Measurements from ENCODE around the gene SPSB3. TPM values are rescaled to one million over a fixed set of nuclear protein-coding genes. Genes with fewer than 3 reads are reported as not detected.

The SPSB3 gene
- total and polyA plus RNA-seq, 8 donors = 19.2 to 223 (median 39.6) TPM

DNA sequence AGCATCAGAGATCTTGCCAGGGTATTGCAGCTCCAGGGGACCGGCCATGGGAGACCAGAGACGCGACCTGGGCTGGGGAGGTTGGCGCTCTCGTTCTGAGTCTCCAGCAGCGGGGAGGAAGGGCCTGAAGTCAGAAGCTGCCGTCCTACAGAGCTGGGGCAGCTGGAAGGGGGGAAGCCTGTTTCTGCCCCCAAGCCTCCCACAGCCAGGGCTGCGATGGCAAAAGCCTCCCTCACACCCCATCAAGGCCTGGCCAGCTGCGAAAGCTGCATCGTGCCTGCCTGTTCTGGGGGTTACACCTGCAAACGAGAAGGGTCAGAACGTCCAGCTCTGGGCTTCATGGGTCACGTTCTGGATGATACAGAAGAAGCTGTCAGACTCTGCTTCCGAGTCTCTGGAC, 50.3 kb downstream of the SPSB3 start:
- H3K4me1 ChIP-seq = no peaks in the 10 kb centered on the region
- H3K4me3 ChIP-seq = no peak overlapping the region
- TF ChIP-seq, protein P1, sequence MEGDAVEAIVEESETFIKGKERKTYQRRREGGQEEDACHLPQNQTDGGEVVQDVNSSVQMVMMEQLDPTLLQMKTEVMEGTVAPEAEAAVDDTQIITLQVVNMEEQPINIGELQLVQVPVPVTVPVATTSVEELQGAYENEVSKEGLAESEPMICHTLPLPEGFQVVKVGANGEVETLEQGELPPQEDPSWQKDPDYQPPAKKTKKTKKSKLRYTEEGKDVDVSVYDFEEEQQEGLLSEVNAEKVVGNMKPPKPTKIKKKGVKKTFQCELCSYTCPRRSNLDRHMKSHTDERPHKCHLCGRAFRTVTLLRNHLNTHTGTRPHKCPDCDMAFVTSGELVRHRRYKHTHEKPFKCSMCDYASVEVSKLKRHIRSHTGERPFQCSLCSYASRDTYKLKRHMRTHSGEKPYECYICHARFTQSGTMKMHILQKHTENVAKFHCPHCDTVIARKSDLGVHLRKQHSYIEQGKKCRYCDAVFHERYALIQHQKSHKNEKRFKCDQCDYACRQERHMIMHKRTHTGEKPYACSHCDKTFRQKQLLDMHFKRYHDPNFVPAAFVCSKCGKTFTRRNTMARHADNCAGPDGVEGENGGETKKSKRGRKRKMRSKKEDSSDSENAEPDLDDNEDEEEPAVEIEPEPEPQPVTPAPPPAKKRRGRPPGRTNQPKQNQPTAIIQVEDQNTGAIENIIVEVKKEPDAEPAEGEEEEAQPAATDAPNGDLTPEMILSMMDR (IDR thresholded peaks at IDR 0.05) = no peak
- 85 to 87% methylated on average over 14 of the region's 14 CpGs for WGBS, 2 donors
- H3K27ac ChIP-seq = no peak overlapping the region
- no peaks in the 10 kb centered on the region for H3K27me3 ChIP-seq
- no peak for FAIRE-seq
- peaks cover 0 to 36% (median 3%) of the 10 kb centered on the region in 3 donors for H3K36me3 ChIP-seq
- no peak for ATAC-seq
- H3K9me3 ChIP-seq = no peaks in the 10 kb centered on the region
- intact Hi-C loops (cut with DNase I) = no loop called here
- DNase-seq = no peak

DNA sequence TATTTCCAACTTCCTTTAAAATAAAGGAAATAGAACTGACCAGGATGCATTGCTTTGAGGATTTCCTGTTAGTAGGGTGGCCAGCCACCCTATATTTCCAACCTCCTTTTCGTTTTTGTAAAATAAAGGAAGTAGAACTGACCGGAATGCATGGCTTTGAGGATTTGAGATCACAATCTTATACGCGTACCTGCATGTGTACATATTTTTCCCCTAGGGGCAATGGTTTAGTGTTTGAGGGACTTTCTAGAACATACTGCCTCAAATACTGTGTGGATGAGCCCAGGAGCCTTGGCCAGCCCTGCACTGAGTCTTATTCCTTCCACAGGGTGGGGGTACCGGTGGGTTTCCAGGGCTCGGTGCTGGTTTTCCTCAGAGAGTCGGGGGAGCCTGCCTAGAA, 50.8 kb downstream of the SPSB3 start:
- FAIRE-seq (no peak), ATAC-seq (no peak), DNase-seq (no peak)
- Histone ChIP-seq H3K27ac (no peak overlapping the region), H3K36me3 (peaks cover 0 to 36% (median 3%) of the 10 kb centered on the region in 3 donors), H3K27me3 (no peaks in the 10 kb centered on the region), H3K4me3 (no peak overlapping the region), H3K4me1 (no peaks in the 10 kb centered on the region), H3K9me3 (no peaks in the 10 kb centered on the region)
- intact Hi-C loops (cut with DNase I) = no loop called here
- 76 to 78% methylated on average over 7 of the region's 7 CpGs for WGBS, 2 donors
- TF ChIP-seq, protein P1 (IDR thresholded peaks at IDR 0.05) = no peak

DNA sequence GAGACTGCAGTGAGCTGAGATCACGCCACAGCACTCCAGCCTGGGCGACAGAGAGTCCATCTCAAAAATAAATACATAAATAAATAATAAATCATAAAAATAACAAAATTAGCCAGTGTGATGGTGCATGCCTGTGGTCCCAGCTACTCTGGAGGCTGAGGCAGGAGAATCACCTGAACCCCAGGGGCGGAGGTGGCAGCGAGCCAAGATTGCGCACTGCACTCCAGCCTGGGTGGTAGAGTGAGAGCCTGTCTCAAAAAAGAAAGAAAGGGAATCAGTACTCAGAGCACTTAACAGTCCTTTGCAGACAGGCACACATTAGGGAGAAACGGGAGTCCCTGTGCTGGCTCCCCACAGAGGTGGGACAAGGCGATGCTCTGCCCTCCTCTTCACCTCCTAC, 51.3 kb downstream of the SPSB3 start:
- FAIRE-seq = no peak

DNA sequence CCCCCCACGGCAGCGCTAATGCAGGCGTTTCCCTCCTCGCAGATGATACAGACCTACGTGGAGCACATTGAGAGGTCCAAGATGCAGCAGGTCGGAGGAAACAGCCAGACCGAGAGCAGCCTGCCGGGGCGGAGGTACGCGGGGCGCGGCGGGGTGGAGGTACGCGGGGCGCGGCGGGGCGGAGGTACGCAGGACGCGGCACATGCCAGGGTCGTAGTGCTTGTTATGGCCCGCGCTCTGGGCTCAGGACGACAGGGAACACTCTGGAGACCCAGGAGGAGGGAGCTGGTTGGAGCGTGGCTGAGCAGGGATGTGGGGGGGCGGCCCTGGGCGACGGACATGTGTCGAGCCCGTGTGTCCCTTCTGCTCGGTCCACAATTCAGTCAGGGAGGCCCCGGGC, 52.9 kb downstream of the SPSB3 start:
- intact Hi-C loops (cut with DNase I) = no loop called here

More for the DNA sequence above, 51.3 kb downstream of the SPSB3 start:
- peaks cover 0 to 36% (median 3%) of the 10 kb centered on the region in 3 donors for H3K36me3 ChIP-seq
- TF ChIP-seq, protein P1 (IDR thresholded peaks at IDR 0.05) = no peak
- H3K27ac ChIP-seq = no peak overlapping the region
- no peak for ATAC-seq
- WGBS, 2 donors = 91 to 96% methylated on average over 7 of the region's 7 CpGs
- H3K9me3 ChIP-seq = no peaks in the 10 kb centered on the region
- DNase-seq = no peak
- intact Hi-C loops (cut with DNase I) = no loop called here
- H3K4me3 ChIP-seq = no peak overlapping the region
- no peaks in the 10 kb centered on the region for H3K27me3 ChIP-seq
- H3K4me1 ChIP-seq = no peaks in the 10 kb centered on the region

DNA sequence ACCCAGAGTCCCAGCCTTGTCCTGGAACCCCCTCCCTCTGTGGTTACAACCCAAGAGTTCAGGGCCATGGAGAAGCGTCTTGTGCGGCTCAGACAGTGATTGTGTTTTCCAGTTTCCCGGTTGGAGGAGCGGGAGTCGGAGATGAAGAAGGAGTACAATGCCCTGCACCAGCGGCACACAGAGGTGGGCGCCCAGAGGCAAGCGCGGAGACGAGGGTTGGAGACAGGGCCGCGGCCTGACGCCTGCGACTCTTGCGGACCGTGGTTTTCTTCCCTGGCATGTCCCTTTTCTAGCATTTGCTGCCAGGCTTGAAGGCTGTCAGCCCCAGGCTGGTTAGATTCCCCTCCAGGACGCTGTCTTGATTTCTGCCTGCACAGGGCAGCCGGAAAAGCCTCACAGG, 53.3 kb downstream of the SPSB3 start:
- FAIRE-seq = no peak
- H3K9me3 ChIP-seq = no peaks in the 10 kb centered on the region
- intact Hi-C loops (cut with DNase I) = no loop called here
- no peak for ATAC-seq
- TF ChIP-seq, protein P1 (IDR thresholded peaks at IDR 0.05) = no peak
- H3K4me1 ChIP-seq = no peaks in the 10 kb centered on the region
- H3K36me3 ChIP-seq = peaks cover 0 to 26% (median 3%) of the 10 kb centered on the region in 3 donors
- DNase-seq = no peak
- H3K4me3 ChIP-seq = no peak overlapping the region
- no peak overlapping the region for H3K27ac ChIP-seq
- no peaks in the 10 kb centered on the region for H3K27me3 ChIP-seq
- WGBS, 2 donors = 96 to 98% methylated on average over 18 of the region's 18 CpGs

More for the DNA sequence above, 52.9 kb downstream of the SPSB3 start:
- no peak overlapping the region for H3K4me3 ChIP-seq
- no peaks in the 10 kb centered on the region for H3K4me1 ChIP-seq
- peaks cover 0 to 30% (median 3%) of the 10 kb centered on the region in 3 donors for H3K36me3 ChIP-seq
- FAIRE-seq = no peak
- no peak overlapping the region for H3K27ac ChIP-seq
- H3K9me3 ChIP-seq = no peaks in the 10 kb centered on the region
- ATAC-seq = no peak
- TF ChIP-seq, protein P1 (IDR thresholded peaks at IDR 0.05) = no peak
- H3K27me3 ChIP-seq = no peaks in the 10 kb centered on the region
- no peak for DNase-seq
- 95 to 98% methylated on average over 35 of the region's 35 CpGs for WGBS, 2 donors
